ENCODE results near the gene ZSCAN22. TPM values are rescaled to one million over a fixed set of nuclear protein-coding genes. Genes with fewer than 3 reads are reported as not detected.

ZSCAN22 gene
- total RNA-seq, 2 donors from 2014 or later = 3.0 to 3.7 TPM

GRCh38 chr19:58355908-58356765 lies 29.3 kb downstream of the ZSCAN22 start:
- Histone ChIP-seq H3K36me3 (no peaks in the 10 kb centered on the region), H3K27ac (no peak overlapping the region), H3K4me3 (peak overlapping the region; percentile 15), H3K4me1 (no peaks in the 10 kb centered on the region), H3K9me3 (no peaks in the 10 kb centered on the region), H3K9ac (ENCODE audit: low read depth in 2 of 2, low read length in 2 of 2) (peak overlapping the region in 1 of 2 donors; percentile 14), H3K27me3 (peaks cover 5% of the 10 kb centered on the region)
- intact Hi-C loops (cut with DNase I) = no loop called here
- DNase-seq = no peak
- TF ChIP-seq CTCF (IDR thresholded peaks at IDR 0.05) = no peak

GRCh38 chr19:58356766-58357480 lies 30.1 kb downstream of the ZSCAN22 start:
- Histone ChIP-seq H3K4me1 (peaks cover 3% of the 10 kb centered on the region), H3K36me3 (no peaks in the 10 kb centered on the region), H3K27ac (no peak overlapping the region), H3K27me3 (peaks cover 5% of the 10 kb centered on the region), H3K9ac (ENCODE audit: low read depth in 2 of 2, low read length in 2 of 2) (no peak overlapping the region), H3K4me3 (peak overlapping the region; percentile 15), H3K9me3 (no peaks in the 10 kb centered on the region)
- intact Hi-C loops (cut with DNase I) = no loop called here
- no peak for DNase-seq
- TF ChIP-seq CTCF (IDR thresholded peaks at IDR 0.05) = no peak

- Histone ChIP-seq H3K27ac (no peak overlapping the region), H3K4me3 (no peak overlapping the region), H3K9ac (ENCODE audit: low read depth in 2 of 2, low read length in 2 of 2) (no peak overlapping the region), H3K4me1 (peaks cover 3% of the 10 kb centered on the region), H3K27me3 (peaks cover 5% of the 10 kb centered on the region), H3K9me3 (no peaks in the 10 kb centered on the region), H3K36me3 (no peaks in the 10 kb centered on the region)
- no peak for DNase-seq
- intact Hi-C loops (cut with DNase I) = no loop called here
- no peak for TF ChIP-seq CTCF (IDR thresholded peaks at IDR 0.05)
Measured at GRCh38 chr19:58357481-58358145, 30.8 kb downstream of the ZSCAN22 start.

GRCh38 chr19:58361900-58362271 lies 35.1 kb downstream of the ZSCAN22 start:
- H3K4me1 ChIP-seq = peaks cover 3% of the 10 kb centered on the region
- peak overlapping the region; percentile 54 for H3K4me3 ChIP-seq
- H3K27me3 ChIP-seq = no peaks in the 10 kb centered on the region
- H3K9ac ChIP-seq (ENCODE audit: low read depth in 2 of 2, low read length in 2 of 2) = peak overlapping the region; percentile 92 to 97
- H3K27ac ChIP-seq = peak overlapping the region; percentile 84
- DNase-seq = no peak
- no peaks in the 10 kb centered on the region for H3K9me3 ChIP-seq
- no peak for TF ChIP-seq CTCF (IDR thresholded peaks at IDR 0.05)
- no peaks in the 10 kb centered on the region for H3K36me3 ChIP-seq
- intact Hi-C loops (cut with DNase I) = loop anchor here (2.0 kb wide), 1 partner anchor 19 kb away; the partner anchor contains the start of gene ZNF837

GRCh38 chr19:58362272-58362994 lies 35.6 kb downstream of the ZSCAN22 start, which contains the start of gene ZNF497:
TSS of gene ZNF497 (minus strand) at chr19:58362751. CDS start at chr19:58357635, 5,116 bp downstream.
- DNase-seq = peak; percentile 98
- no peaks in the 10 kb centered on the region for H3K36me3 ChIP-seq
- peak within 1 kb of the TSS; percentile 84 for H3K27ac ChIP-seq
- no peak for TF ChIP-seq CTCF (IDR thresholded peaks at IDR 0.05)
- intact Hi-C loops (cut with DNase I) = loop anchor here (2.0 kb wide), 1 partner anchor 18 kb away; the partner anchor contains the start of gene ZNF837
- H3K4me1 ChIP-seq = peaks cover 3% of the 10 kb centered on the region
- no peaks in the 10 kb centered on the region for H3K9me3 ChIP-seq
- H3K9ac ChIP-seq (ENCODE audit: low read depth in 2 of 2, low read length in 2 of 2) = peak within 1 kb of the TSS; percentile 92 to 97
- H3K4me3 ChIP-seq = peak within 1 kb of the TSS; percentile 54
- no peaks in the 10 kb centered on the region for H3K27me3 ChIP-seq
